HepG2 (cell line): ENCODE measurements around the gene RASIP1. TPM values are rescaled to one million over a fixed set of nuclear protein-coding genes. Genes with fewer than 3 reads are reported as not detected.
A peak's percentile ranks its signal among the peaks of the same experiment; 100 is the strongest.

ENCODE experiments used
- CEBPG ChIP-seq: IDR thresholded peaks from 2 replicates; pipeline ENCODE4 v1.6.1; 2016
- FOXA3 ChIP-seq: IDR thresholded peaks from 2 replicates; pipeline ENCODE4 v1.6.1; 2016; ENCODE audit warnings: missing genetic modification reagents, missing compliant biosample characterization
- HIVEP1 ChIP-seq: sonication (generic); formaldehyde crosslinking; IDR thresholded peaks from 2 replicates; pipeline ENCODE4 v1.4.0; 2020; ENCODE audit warnings: mild to moderate bottlenecking, missing genetic modification reagents
- MEIS1 ChIP-seq: sonication (generic); formaldehyde crosslinking; IDR thresholded peaks from 2 replicates; pipeline ENCODE4 v1.9.0; 2021; ENCODE audit warnings: mild to moderate bottlenecking, missing genetic modification reagents, moderate library complexity, borderline replicate concordance
- SUZ12 ChIP-seq: fragments of 150-350 bp; IDR thresholded peaks from 2 replicates; pipeline ENCODE4 v1.6.1; 2014; ENCODE audit warnings: low read depth, low read length
- ZFP90 ChIP-seq: sonication (generic); formaldehyde crosslinking; IDR thresholded peaks from 2 replicates; pipeline ENCODE4 v1.8.0; 2022; ENCODE audit warnings: missing genetic modification reagents, mild to moderate bottlenecking, inconsistent platforms, borderline replicate concordance
- ZNF773 ChIP-seq: sonication (generic); formaldehyde crosslinking; IDR thresholded peaks from 2 replicates; pipeline ENCODE4 v1.4.0; 2020; ENCODE audit warnings: missing genetic modification reagents, borderline replicate concordance
- polyA plus RNA-seq, 8 experiments: library from polyadenylated mRNA; depleted of rRNA in 3 of 8; stranded (reverse) in 7 of 8; unstranded in 1 of 8; fragments of >200 nt; fragmentation: Illumina TruSeq in 4 of 8; extraction: Trizol in 4 of 8; gene quantifications; 2 replicates each; pipeline versions ENCODE4 v1.2.1 to v1.2.3, GENCODE V29; 2011 to 2016; ENCODE audit warnings: low read depth in 4 of 8, missing spikeins in 1 of 8, mixed read lengths in 1 of 8; ENCODE audit not compliant: insufficient read depth in 1 of 8
- total RNA-seq, 5 experiments: library from RNA; depleted of rRNA; stranded (reverse); fragments of >200 nt; fragmentation: Illumina TruSeq; extraction: Trizol; gene quantifications; 2 replicates each; pipeline ENCODE4 v1.2.3, GENCODE V29; 2016; ENCODE audit warnings: low read depth in 1 of 5
- TF ChIP-seq, protein P1 (sequence below): sonication (generic); formaldehyde crosslinking; IDR thresholded peaks from 2 replicates; pipeline ENCODE4 v1.4.0; 2020; ENCODE audit warnings: missing genetic modification reagents, borderline replicate concordance
- TF ChIP-seq, protein P2 (sequence below): sonication (generic); formaldehyde crosslinking; IDR thresholded peaks from 2 replicates; pipeline ENCODE4 v1.4.0; 2020; ENCODE audit warnings: mild to moderate bottlenecking, missing genetic modification reagents
- TF ChIP-seq, protein P3 (sequence below): sonication (generic); formaldehyde crosslinking; IDR thresholded peaks from 2 replicates; pipeline ENCODE4 v1.8.1; 2022; ENCODE audit warnings: low read depth, mild to moderate bottlenecking, missing genetic modification reagents
- TF ChIP-seq, protein P4 (sequence below), 2 experiments: sonication (generic) in 1 of 2; formaldehyde crosslinking in 1 of 2; IDR thresholded peaks; 2 replicates each; pipeline versions ENCODE4 v1.6.1 to v1.9.0; 2014 to 2022; ENCODE audit warnings: antibody characterized with exemption in 1 of 2, borderline replicate concordance in 1 of 2, inconsistent platforms in 1 of 2, low read depth in 1 of 2, missing genetic modification reagents in 1 of 2

RASIP1 gene
- total and polyA plus RNA-seq, 2 of the 13 experiments (the other 11 are each of a cell fraction or from before 2014, with no cell fraction given), result 0.44 to 0.58 TPM

DNA sequence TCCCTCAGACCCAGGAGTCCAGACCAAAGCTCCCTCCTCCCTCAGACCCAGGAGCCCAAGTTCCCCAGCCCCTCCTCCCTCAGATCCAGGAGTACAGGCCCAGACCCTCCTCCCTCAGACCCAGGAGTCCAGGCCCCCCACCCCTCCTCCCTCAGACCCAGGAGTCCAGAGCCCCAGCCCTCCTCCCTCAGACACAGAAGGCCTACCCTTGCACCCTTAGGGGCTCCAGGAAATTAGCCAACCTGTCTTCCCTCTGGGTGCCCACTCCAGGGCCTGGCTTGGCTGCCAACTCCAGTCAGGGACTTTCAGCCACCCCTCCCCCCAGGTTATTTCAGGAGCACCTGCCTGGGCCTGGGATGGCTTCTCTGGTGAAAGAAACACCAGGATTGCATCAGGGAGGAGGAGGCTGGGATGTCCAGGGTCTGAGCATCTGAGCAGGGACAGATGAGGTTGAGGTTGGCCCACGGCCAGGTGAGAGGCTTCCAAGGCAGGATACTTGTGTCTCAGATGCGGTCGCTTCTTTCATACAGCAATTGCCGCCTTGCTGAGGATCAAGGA is 14.8 kb upstream of the RASIP1 start, which contains the start of gene FGF21 (continued):
- TF ChIP-seq, protein P1, sequence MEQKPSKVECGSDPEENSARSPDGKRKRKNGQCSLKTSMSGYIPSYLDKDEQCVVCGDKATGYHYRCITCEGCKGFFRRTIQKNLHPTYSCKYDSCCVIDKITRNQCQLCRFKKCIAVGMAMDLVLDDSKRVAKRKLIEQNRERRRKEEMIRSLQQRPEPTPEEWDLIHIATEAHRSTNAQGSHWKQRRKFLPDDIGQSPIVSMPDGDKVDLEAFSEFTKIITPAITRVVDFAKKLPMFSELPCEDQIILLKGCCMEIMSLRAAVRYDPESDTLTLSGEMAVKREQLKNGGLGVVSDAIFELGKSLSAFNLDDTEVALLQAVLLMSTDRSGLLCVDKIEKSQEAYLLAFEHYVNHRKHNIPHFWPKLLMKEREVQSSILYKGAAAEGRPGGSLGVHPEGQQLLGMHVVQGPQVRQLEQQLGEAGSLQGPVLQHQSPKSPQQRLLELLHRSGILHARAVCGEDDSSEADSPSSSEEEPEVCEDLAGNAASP, result peak; percentile 35; the same call in 1 of the 2 replicates
- TF ChIP-seq FOXA3 (CRISPR knock-in tag) (peak; percentile 33; the same call in 1 of the 2 replicates), MEIS1 (no peak), SUZ12 (no peak), ZFP90 (CRISPR knock-in tag) (no peak), HIVEP1 (CRISPR knock-in tag) (no peak; the same call in 1 of the 2 replicates), ZNF773 (no peak), CEBPG (CRISPR knock-in tag) (peak; percentile 97)
- TF ChIP-seq, protein P2, sequence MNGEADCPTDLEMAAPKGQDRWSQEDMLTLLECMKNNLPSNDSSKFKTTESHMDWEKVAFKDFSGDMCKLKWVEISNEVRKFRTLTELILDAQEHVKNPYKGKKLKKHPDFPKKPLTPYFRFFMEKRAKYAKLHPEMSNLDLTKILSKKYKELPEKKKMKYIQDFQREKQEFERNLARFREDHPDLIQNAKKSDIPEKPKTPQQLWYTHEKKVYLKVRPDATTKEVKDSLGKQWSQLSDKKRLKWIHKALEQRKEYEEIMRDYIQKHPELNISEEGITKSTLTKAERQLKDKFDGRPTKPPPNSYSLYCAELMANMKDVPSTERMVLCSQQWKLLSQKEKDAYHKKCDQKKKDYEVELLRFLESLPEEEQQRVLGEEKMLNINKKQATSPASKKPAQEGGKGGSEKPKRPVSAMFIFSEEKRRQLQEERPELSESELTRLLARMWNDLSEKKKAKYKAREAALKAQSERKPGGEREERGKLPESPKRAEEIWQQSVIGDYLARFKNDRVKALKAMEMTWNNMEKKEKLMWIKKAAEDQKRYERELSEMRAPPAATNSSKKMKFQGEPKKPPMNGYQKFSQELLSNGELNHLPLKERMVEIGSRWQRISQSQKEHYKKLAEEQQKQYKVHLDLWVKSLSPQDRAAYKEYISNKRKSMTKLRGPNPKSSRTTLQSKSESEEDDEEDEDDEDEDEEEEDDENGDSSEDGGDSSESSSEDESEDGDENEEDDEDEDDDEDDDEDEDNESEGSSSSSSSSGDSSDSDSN (CRISPR knock-in tag), result no peak
- TF ChIP-seq, protein P3, sequence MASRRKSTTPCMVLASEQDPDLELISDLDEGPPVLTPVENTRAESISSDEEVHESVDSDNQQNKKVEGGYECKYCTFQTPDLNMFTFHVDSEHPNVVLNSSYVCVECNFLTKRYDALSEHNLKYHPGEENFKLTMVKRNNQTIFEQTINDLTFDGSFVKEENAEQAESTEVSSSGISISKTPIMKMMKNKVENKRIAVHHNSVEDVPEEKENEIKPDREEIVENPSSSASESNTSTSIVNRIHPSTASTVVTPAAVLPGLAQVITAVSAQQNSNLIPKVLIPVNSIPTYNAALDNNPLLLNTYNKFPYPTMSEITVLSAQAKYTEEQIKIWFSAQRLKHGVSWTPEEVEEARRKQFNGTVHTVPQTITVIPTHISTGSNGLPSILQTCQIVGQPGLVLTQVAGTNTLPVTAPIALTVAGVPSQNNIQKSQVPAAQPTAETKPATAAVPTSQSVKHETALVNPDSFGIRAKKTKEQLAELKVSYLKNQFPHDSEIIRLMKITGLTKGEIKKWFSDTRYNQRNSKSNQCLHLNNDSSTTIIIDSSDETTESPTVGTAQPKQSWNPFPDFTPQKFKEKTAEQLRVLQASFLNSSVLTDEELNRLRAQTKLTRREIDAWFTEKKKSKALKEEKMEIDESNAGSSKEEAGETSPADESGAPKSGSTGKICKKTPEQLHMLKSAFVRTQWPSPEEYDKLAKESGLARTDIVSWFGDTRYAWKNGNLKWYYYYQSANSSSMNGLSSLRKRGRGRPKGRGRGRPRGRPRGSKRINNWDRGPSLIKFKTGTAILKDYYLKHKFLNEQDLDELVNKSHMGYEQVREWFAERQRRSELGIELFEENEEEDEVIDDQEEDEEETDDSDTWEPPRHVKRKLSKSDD, result no peak
- TF ChIP-seq, protein P4, sequence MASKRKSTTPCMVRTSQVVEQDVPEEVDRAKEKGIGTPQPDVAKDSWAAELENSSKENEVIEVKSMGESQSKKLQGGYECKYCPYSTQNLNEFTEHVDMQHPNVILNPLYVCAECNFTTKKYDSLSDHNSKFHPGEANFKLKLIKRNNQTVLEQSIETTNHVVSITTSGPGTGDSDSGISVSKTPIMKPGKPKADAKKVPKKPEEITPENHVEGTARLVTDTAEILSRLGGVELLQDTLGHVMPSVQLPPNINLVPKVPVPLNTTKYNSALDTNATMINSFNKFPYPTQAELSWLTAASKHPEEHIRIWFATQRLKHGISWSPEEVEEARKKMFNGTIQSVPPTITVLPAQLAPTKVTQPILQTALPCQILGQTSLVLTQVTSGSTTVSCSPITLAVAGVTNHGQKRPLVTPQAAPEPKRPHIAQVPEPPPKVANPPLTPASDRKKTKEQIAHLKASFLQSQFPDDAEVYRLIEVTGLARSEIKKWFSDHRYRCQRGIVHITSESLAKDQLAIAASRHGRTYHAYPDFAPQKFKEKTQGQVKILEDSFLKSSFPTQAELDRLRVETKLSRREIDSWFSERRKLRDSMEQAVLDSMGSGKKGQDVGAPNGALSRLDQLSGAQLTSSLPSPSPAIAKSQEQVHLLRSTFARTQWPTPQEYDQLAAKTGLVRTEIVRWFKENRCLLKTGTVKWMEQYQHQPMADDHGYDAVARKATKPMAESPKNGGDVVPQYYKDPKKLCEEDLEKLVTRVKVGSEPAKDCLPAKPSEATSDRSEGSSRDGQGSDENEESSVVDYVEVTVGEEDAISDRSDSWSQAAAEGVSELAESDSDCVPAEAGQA (IDR thresholded peaks at IDR 0.05; ENCODE audit: low read depth), result no peak
- TF ChIP-seq, protein P4 (CRISPR knock-in tag; IDR thresholded peaks at IDR 0.05; ENCODE audit: borderline replicate concordance), result no peak
